Large intestine (tissue), 12 donors: ENCODE measurements around the gene RHOD. TPM values are rescaled to one million over a fixed set of nuclear protein-coding genes. Genes with fewer than 3 reads are reported as not detected.

ENCODE experiments used
- DNase-seq, 2 donors: peaks; one replicate each; pipeline versions ENCODE4 v3.0.0 to v3.0.0-alpha.2; 2013
- H3K27ac ChIP-seq: one replicate; pipeline ENCODE4 v1.5.1; 2013; ENCODE audit warnings: low read length
- H3K27me3 ChIP-seq: 2 replicates; pipeline ENCODE4 v1.6.1; 2013; ENCODE audit warnings: low read length; ENCODE audit not compliant: control insufficient read depth, insufficient read depth
- H3K36me3 ChIP-seq: 2 replicates; pipeline ENCODE4 v1.6.1; 2013; ENCODE audit warnings: low read length; ENCODE audit not compliant: control insufficient read depth, insufficient read depth
- H3K4me1 ChIP-seq: one replicate; pipeline ENCODE4 v1.6.1; 2013; ENCODE audit warnings: low read length; ENCODE audit not compliant: control insufficient read depth, insufficient read depth
- H3K4me3 ChIP-seq: one replicate; pipeline ENCODE4 v1.5.1; 2013; ENCODE audit warnings: low read length
- H3K9me3 ChIP-seq: one replicate; pipeline ENCODE4 v1.6.1; 2013; ENCODE audit warnings: mild to moderate bottlenecking, low read depth, low read length, moderate library complexity; ENCODE audit not compliant: control insufficient read depth
- WGBS: methylation state at CpG from one replicate; pipeline ENCODE4 v1.1.5; 2013; ENCODE audit warnings: low lambda C conversion rate; ENCODE audit not compliant: insufficient coverage; 5-methylcytosine and 5-hydroxymethylcytosine counted together
- long read RNA-seq, 11 donors: transcript quantifications; one replicate each; lab custom pipeline, GENCODE V29; 2026
- polyA plus RNA-seq: library from polyadenylated mRNA; unstranded; fragments of 120-200 nt; gene quantifications from one replicate; pipeline ENCODE4 v1.2.1, GENCODE V29; 2013

RHOD gene
- 22.9 TPM for polyA plus RNA-seq
- long read RNA-seq, donor 1, transcript RHOD-201 (5 exons, 1,129 nt), result major isoform, 9 of 9 reads
- long read RNA-seq, donor 1, partial matches to known transcripts, result 0 of 9 reads
- long read RNA-seq, donor 1, other reads (novel, unspliced or antisense), result 0 of 9 reads
- long read RNA-seq, donor 2, transcript RHOD-201 (5 exons, 1,129 nt), result major isoform, 14 of 14 reads
- long read RNA-seq, donor 2, partial matches to known transcripts, result 0 of 14 reads
- long read RNA-seq, donor 2, other reads (novel, unspliced or antisense), result 0 of 14 reads
- long read RNA-seq, donor 3, result 0 reads
- long read RNA-seq, donor 4, partial matches to known transcripts, result 0 of 3 reads
- long read RNA-seq, donor 4, other reads (novel, unspliced or antisense), result 0 of 3 reads
- long read RNA-seq, donor 5, transcript RHOD-201 (5 exons, 1,129 nt), result major isoform, 7 of 7 reads
- long read RNA-seq, donor 5, partial matches to known transcripts, result 0 of 7 reads
- long read RNA-seq, donor 5, other reads (novel, unspliced or antisense), result 0 of 7 reads
- long read RNA-seq, donor 6, transcript RHOD-201 (5 exons, 1,129 nt), result major isoform, 13 of 13 reads
- long read RNA-seq, donor 6, partial matches to known transcripts, result 0 of 13 reads
- long read RNA-seq, donor 6, other reads (novel, unspliced or antisense), result 0 of 13 reads
- long read RNA-seq, donor 7, partial matches to known transcripts, result 6 of 9 reads
- long read RNA-seq, donor 7, other reads (novel, unspliced or antisense), result 0 of 9 reads
- long read RNA-seq, donor 8, transcript RHOD-201 (5 exons, 1,129 nt), result major isoform, 11 of 12 reads
- long read RNA-seq, donor 8, partial matches to known transcripts, result 0 of 12 reads
- long read RNA-seq, donor 8, other reads (novel, unspliced or antisense), result 0 of 12 reads
- long read RNA-seq, donor 9, transcript RHOD-201 (5 exons, 1,129 nt), result major isoform, 11 of 13 reads
- long read RNA-seq, donor 9, partial matches to known transcripts, result 0 of 13 reads
- long read RNA-seq, donor 9, other reads (novel, unspliced or antisense), result 0 of 13 reads
- long read RNA-seq, donor 10, transcript RHOD-201 (5 exons, 1,129 nt), result major isoform, 22 of 22 reads
- long read RNA-seq, donor 10, partial matches to known transcripts, result 0 of 22 reads
- long read RNA-seq, donor 10, other reads (novel, unspliced or antisense), result 0 of 22 reads
- long read RNA-seq, donor 11, transcript RHOD-201 (5 exons, 1,129 nt), result major isoform, 8 of 8 reads
- long read RNA-seq, donor 11, partial matches to known transcripts, result 0 of 8 reads
- long read RNA-seq, donor 11, other reads (novel, unspliced or antisense), result 0 of 8 reads

- WGBS, result no CpG with 5 or more reads among the region's 72 CpGs
- Histone ChIP-seq H3K36me3 (no peaks in the 10 kb centered on the region), H3K27me3 (no peaks in the 10 kb centered on the region), H3K4me3 (peak within 1 kb of the TSS; percentile 60), H3K27ac (peak within 1 kb of the TSS; percentile 96), H3K9me3 (no peaks in the 10 kb centered on the region), H3K4me1 (peaks cover 33% of the 10 kb centered on the region)
- DNase-seq, result peak in 1 of 2 donors; percentile 85
Measured at GRCh38 chr11:67056267-67057204, at the start of gene RHOD. Gene RHOD, plus strand, starts transcription at chr11:67056847. Its CDS starts 56 bp downstream, at chr11:67056903.

- Histone ChIP-seq H3K4me3 (no peak overlapping the region), H3K36me3 (no peaks in the 10 kb centered on the region), H3K27ac (no peak overlapping the region), H3K27me3 (no peaks in the 10 kb centered on the region), H3K9me3 (no peaks in the 10 kb centered on the region), H3K4me1 (no peaks in the 10 kb centered on the region)
- no peak for DNase-seq
- WGBS, result no CpG with 5 or more reads among the region's 7 CpGs
Measured at GRCh38 chr11:67007126-67007525, 49.5 kb upstream of the RHOD start.

GRCh38 chr11:67010296-67010905 is 46.2 kb upstream of the RHOD start:
- Histone ChIP-seq H3K9me3 (no peaks in the 10 kb centered on the region), H3K4me1 (no peaks in the 10 kb centered on the region), H3K27ac (no peak overlapping the region), H3K27me3 (no peaks in the 10 kb centered on the region), H3K4me3 (no peak overlapping the region), H3K36me3 (no peaks in the 10 kb centered on the region)
- WGBS, result no CpG with 5 or more reads among the region's 7 CpGs
- no peak for DNase-seq

GRCh38 chr11:67013511-67014045 is 43.1 kb upstream of the RHOD start:
- no CpG with 5 or more reads among the region's 11 CpGs for WGBS
- DNase-seq, result no peak
- Histone ChIP-seq H3K4me3 (no peak overlapping the region), H3K9me3 (no peaks in the 10 kb centered on the region), H3K27ac (no peak overlapping the region), H3K27me3 (no peaks in the 10 kb centered on the region), H3K4me1 (no peaks in the 10 kb centered on the region), H3K36me3 (no peaks in the 10 kb centered on the region)

DNA sequence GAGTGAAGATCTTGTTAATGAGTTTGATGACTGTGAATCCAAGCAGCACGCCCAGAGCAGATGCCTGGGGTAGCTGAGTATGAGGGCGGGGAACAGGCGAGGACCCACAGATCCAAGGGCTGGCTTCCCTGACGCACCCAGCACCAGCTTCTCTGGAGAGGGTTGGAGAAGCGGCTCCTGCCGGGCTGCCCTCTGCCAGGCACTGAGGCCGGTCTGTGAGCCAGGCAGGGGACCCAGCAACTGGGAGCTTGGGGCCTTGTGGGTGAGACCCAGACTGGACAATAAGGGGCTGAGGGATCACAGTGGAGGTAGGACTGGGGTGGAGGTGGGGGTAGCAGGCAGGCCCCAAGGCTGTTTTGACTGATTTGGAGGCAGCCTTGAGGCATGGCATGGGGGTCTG is 42.3 kb upstream of the RHOD start:
- no peaks in the 10 kb centered on the region for H3K27me3 ChIP-seq
- WGBS, result no CpG with 5 or more reads among the region's 7 CpGs
- no peaks in the 10 kb centered on the region for H3K9me3 ChIP-seq
- H3K4me3 ChIP-seq, result no peak overlapping the region
- H3K36me3 ChIP-seq, result no peaks in the 10 kb centered on the region
- no peak for DNase-seq
- no peaks in the 10 kb centered on the region for H3K4me1 ChIP-seq
- H3K27ac ChIP-seq, result no peak overlapping the region

GRCh38 chr11:67015048-67015447 is 41.6 kb upstream of the RHOD start:
- no peak overlapping the region for H3K27ac ChIP-seq
- WGBS, result no CpG with 5 or more reads among the region's 8 CpGs
- no peaks in the 10 kb centered on the region for H3K9me3 ChIP-seq
- H3K36me3 ChIP-seq, result no peaks in the 10 kb centered on the region
- DNase-seq, result no peak
- no peaks in the 10 kb centered on the region for H3K4me1 ChIP-seq
- no peaks in the 10 kb centered on the region for H3K27me3 ChIP-seq
- no peak overlapping the region for H3K4me3 ChIP-seq

DNA sequence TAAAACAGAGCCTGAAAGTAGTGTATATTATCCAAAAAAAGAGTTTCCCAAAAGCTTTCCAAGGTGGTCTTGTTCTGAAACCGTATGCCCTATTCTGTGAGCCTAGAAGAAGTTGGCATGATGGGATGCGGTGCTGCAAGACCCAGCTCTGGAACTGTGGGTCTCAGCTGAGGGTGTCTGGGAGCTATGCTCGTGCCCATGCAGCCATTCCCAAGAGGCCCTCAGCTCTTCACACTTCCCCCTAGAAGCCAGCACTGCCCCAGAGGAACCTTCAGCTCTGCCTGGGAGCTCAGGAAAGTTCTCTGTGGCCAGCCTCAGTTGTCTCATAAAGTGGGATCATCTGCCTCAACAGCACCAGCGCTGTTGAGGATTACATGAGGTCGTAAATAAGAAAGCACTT is 40.1 kb upstream of the RHOD start:
- Histone ChIP-seq H3K9me3 (no peaks in the 10 kb centered on the region), H3K27me3 (no peaks in the 10 kb centered on the region), H3K4me3 (no peak overlapping the region), H3K4me1 (no peaks in the 10 kb centered on the region), H3K36me3 (no peaks in the 10 kb centered on the region), H3K27ac (no peak overlapping the region)
- no peak for DNase-seq
- WGBS, result 100% methylated on average over 1 of the region's 5 CpGs

DNA sequence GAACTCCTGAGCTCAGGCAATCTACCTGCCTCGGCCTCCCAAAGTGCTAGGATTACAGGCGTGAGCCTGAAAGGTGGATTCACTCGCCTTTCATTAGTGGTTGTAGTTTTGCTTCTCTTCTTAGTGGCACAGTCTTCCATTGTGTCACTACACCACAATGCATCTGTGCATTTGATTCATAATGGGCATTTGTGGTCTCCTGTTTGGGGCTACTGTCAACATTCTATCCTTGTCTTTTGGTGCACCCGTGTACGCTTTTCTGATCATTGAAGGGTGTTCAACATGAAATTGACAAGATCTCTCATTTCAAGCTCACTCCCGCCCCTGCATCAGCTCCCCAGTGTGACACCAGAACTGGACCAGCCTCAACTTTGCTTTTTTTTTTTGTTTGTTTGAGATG is 35.7 kb upstream of the RHOD start:
- Histone ChIP-seq H3K4me3 (no peak overlapping the region), H3K9me3 (peaks cover 3% of the 10 kb centered on the region), H3K4me1 (peaks cover 13% of the 10 kb centered on the region), H3K27ac (no peak overlapping the region), H3K27me3 (peaks cover 35% of the 10 kb centered on the region), H3K36me3 (no peaks in the 10 kb centered on the region)
- no CpG with 5 or more reads among the region's 6 CpGs for WGBS
- DNase-seq, result no peak

- H3K27me3 ChIP-seq, result peaks cover 37% of the 10 kb centered on the region
- H3K4me1 ChIP-seq, result peaks cover 13% of the 10 kb centered on the region
- no peak overlapping the region for H3K4me3 ChIP-seq
- H3K9me3 ChIP-seq, result peaks cover 3% of the 10 kb centered on the region
- DNase-seq, result peak; percentile 19 to 35
- no peak overlapping the region for H3K27ac ChIP-seq
- no CpG with 5 or more reads among the region's 20 CpGs for WGBS
- H3K36me3 ChIP-seq, result no peaks in the 10 kb centered on the region
Measured at GRCh38 chr11:67022341-67022933, 34.2 kb upstream of the RHOD start.
